ENCODE measurements around the gene TCEAL7.
"Not testable (repeated sequence)": the region's sequence is repeated elsewhere in the genome, so short reads cannot be mapped to it uniquely, and the experiment has no call there.

Gene TCEAL7, protein sequence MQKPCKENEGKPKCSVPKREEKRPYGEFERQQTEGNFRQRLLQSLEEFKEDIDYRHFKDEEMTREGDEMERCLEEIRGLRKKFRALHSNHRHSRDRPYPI

GRCh38 chrX:103329991-103330390 lies at the start of gene TCEAL7:
TSS of gene TCEAL7 (plus strand) at chrX:103330239. CDS start at chrX:103331404, 1,165 bp downstream.
- no peak for DNase-seq

DNA sequence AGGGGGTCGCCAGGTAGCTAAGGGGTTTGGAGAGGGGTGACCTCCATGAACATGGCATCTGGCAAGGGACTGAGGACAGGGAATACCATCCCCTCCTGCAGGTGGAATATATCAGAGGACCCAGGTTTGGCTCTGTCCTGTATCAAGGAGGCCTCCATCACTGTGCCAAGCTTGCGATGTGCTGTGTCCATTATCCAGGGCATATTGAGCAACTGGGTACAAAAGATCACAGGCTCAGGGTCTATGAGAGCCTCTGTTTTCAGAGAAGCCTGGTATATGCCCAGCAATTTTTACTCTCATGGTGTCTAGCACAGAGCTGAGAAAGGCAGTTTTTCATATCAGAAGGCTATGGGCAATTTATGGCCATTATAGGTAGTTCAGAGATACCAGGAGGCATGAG lies 36.9 kb upstream of the TCEAL7 start:
- DNase-seq: no peak

GRCh38 chrX:103304705-103305104 lies 25.3 kb upstream of the TCEAL7 start:
- DNase-seq: no peak

DNA sequence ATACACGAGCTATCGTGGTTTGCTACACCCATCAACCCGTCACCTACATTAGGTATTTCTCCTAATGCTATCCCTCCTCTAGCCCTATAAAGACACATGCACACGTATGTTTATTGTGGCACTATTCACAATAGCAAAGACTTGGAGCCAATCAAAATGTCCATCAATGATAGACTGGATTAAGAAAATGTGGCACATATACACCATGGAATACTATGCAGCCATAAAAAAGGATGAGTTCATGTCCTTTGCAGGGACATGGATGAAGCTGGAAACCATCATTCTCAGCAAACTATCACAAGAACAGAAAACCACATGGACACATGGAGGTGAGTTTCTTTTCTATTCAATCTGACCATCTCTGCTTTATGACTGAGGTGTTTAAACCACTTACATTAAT lies 24.4 kb upstream of the TCEAL7 start:
- DNase-seq: not testable (repeated sequence)

DNA sequence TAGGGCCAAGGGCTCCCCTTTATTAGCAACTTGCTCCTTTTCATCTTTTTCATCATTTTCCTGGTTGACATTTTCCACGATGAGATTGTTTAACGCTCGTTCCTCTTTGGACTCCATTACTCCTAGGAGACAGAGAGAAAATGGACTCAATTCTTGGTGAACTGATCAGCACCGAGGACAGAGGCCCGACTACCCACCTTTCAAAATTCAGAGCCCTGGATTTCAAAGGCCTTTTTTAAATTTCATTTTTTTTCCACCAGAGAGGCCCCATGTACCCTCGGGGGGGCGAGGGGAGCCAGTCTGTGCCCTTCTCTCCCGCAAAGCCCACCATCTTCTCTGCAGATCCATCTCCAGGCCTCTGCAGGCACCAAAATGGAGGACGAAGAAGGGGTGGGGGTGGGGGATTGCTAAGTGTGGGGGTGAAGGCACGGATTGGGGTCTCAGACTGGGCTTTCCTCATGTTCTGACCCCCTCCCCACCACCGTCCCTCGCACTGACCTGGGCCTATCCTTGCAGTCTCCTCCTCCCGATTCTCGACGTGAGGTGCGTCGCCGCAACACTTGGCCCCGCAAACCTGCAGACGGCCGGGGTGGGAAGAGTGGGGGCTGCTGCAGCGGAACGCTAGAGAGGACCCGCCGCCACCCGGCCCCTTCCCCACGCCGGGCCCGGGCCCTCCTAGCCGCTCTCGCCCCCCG lies 20.0 kb upstream of the TCEAL7 start:
- no peak for DNase-seq

DNA sequence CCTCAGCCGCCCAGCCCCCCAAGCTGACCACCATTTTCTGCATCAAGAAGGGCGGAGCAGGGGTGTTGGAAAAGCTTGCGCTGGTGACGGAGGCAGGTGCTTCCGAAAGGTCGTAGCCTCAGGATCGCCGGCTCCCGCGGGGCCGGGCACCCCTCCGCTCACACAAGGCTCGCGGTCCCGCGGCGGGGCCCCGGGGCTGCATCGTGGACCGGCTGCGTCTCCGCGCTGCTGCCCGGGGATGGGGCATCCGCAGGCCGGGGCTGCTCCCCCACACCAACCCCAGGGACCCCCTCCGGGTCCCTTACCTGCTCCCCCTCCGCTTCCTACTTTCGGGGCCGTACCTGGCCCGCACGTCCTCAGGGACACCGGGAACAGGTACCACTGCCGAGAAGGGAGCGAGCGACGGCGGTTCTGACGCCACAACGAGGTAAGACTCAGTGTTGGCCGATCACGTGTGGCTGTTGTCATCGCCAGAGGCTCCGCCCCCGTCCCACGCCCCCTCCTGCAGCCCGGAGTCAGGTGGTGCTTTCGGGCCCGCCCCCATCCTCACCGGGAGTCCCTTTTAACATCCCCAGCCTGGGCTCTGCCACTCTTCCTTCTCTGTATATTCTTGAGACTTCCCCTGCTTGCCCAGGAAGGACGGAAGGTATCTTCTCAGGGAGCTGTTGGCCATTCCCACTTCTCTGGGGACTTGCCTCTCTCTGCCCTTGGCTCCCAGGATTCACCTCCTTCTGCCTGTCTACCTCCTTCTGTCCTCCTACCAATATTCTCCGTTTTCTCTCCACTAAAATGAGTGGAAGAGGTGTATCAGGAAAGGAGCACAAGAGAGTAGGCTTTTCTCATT lies 19.3 kb upstream of the TCEAL7 start, which contains the start of gene BEX2:
Gene BEX2, minus strand, starts transcription at position 436 of the 844 bp plus-strand sequence. CDS start 1,014 bp downstream, outside the sequence.
- peak; percentile 78 for DNase-seq

DNA sequence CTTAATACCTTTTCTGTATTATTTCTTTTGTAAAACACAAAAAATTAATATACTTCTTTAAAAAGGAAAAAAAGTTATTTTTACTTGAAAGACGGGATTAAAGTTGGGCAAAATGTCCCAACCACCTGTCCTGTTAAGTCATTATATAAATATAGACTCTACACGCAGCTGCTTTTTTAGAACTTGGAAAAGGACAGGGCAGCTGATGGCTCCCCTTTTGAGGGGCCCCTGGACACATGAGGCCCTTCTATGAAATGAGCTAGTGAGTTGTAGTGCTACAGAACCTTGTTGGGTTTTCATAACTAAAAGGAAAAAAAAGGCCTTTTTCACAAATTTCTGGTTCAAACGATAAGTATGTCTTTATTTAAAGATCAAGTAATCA lies 18.6 kb upstream of the TCEAL7 start:
- DNase-seq: no peak

GRCh38 chrX:103330681-103331288 lies 746 bp downstream of the TCEAL7 start:
- no peak for DNase-seq

GRCh38 chrX:103338663-103339062 lies 8.6 kb downstream of the TCEAL7 start:
- DNase-seq: no peak

DNA sequence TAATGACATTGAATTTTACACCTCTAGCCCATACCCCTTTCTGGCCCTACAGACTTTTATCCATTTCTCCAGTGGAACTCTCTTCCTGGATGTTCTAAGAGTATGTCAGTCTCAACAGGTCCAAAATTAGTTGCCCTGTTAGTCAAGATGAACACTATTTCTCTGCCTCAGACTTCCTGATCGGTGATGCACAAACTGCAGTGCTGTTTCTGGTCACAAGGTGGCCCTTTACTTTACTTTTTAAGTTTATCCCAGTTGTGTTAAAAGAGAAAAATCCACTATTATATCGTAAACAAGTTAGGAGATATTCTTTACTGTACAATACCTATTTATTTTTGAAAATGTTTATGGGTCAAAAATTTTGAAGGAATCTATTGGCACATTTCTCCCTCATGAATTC lies 13.1 kb downstream of the TCEAL7 start:
- DNase-seq: peak; percentile 19

GRCh38 chrX:103344606-103345005 lies 14.6 kb downstream of the TCEAL7 start:
- no peak for DNase-seq

DNA sequence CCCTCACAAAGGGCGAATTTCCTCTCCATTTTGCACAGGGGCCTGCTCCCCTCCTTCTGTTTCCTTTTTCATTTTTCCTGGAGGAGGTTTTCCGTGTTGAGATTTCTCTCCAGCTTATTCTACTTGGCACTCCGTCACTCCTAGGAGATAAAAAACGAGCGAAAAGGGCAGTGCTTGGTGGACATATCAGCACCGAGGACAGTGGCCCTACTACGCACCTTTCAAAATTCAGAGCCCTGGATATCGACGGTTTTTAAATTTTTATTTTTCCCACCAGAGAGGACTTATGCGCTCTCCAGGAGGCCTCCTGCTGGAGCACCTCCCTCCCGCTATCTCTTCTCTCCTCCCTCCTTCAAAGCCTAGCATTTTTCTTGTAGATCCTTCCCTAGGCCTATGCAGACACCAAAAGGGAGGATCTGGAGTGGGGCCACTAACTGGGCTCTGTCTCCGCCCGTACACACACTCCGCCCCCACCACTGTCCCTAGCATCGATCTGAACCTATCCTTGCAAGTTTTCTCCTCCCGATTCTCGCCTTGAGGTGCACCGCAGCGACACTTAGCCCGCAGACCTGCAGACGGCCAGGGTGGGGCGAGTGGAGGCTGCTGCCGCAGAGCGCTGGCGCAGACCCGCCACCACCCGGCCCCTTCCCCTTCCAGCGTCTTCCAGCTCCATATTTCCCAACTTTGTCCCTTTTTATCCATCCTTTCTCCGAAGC lies 17.8 kb downstream of the TCEAL7 start:
- DNase-seq: no peak

DNA sequence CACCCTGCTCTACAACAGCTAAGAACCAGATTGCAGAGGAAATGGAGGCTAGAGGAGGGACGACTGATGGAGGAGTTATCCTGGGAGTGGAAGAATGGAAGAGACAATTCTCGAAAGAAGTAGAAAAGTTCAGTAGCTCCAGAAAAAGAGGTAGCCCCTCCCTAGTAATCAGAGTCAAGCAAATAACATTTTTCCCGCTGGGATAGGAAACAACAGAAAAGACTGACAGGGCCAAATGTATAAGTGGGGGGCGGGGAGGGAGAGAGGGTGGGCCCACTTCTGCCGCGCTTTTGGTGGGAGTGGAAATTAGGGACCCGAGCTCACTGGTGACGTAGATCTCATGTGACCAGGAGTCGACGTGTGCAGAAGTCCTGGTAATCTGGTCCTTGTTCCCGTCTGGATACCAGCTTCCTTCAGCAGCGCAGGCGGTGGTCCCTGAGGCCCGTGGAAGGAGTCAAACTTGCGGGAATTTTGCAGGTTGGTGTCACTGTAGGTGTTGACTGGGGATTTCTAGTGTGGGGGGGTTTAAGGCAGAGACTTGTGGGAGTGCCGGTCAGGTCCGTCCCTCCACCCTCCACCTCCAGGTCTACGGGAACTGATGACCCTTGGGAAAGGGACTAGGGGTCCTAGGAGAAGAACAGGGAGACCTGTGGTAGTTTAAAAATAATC lies 26.2 kb downstream of the TCEAL7 start, which contains the start of gene TCEAL9:
Gene TCEAL9, plus strand, starts transcription at position 377 of the 669 bp plus-strand sequence. CDS start 1,179 bp downstream, outside the sequence.
- DNase-seq: no peak

- DNase-seq: no peak
Observed at GRCh38 chrX:103356858-103357257, 26.8 kb downstream of the TCEAL7 start.

DNA sequence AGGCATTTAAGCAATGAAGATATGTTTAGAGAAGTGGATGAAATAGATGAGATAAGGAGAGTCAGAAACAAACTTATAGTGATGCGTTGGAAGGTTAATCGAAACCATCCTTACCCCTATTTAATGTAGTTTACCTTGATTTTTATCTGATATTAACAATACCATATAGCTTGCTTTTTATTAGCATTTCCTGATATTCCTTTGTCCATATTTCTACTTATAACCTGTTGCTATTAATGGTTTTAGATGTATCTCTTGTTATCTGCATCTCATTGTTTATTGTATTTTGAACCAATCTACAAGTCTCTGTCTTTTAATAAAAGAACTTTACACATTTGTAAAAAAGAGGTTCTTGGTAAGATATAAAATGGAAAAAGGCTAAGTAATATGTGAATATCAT lies 27.8 kb downstream of the TCEAL7 start:
- DNase-seq: no peak

DNA sequence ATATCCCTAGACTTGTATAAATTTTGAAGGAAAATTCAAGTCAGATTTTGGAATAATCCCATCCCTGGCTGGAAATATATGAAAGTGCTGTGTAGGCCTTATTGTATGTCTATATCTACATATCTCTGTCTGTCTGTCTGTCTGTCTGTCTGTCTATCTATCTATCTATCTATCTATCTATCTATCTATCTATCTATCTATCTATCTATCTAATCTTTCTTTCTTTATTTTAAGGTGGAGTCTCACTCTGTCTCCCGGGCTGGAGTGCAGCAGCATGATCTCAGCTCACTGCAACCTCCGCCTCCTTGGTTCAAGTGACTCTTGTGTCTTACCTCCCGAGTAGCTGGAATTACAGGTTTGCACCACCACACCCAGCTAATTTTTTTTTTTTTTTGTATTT lies 29.6 kb downstream of the TCEAL7 start:
- not testable (repeated sequence) for DNase-seq

- no peak for DNase-seq
Observed at GRCh38 chrX:103360092-103360491, 30.1 kb downstream of the TCEAL7 start.

DNA sequence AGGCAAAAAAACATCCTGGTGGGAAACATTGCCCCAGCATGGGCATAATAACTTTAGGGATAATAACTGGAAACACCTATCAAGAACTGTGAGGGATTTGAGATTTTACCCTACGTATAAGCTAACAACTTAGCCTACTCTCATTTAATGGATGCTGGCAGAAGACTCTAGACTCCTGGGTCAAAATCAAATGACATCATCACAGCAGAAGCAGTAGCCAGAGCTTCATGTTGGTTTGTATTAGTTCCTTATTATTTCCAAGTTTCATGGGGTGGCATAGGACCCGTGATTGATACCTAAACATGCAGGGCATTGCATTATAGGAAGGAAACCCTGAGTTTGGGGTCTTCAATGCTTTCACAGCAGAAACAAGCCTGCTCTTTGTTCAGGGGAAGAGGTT lies 30.9 kb downstream of the TCEAL7 start:
- DNase-seq: no peak

GRCh38 chrX:103361798-103362197 lies 31.8 kb downstream of the TCEAL7 start:
- no peak for DNase-seq

GRCh38 chrX:103362474-103362873 lies 32.4 kb downstream of the TCEAL7 start:
- no peak for DNase-seq

- no peak for DNase-seq
Observed at GRCh38 chrX:103363046-103363445, 33.0 kb downstream of the TCEAL7 start.

GRCh38 chrX:103367502-103367901 lies 37.5 kb downstream of the TCEAL7 start:
- no peak for DNase-seq
